Measurements from ENCODE around the gene PRR29. TPM values are rescaled to one million over a fixed set of nuclear protein-coding genes. Genes with fewer than 3 reads are reported as not detected.
A peak's percentile ranks its signal among the peaks of the same experiment; 100 is the strongest.

Gene PRR29
- polyA plus RNA-seq, 3 donors = 0.03 to 2.1 (median 1.4) TPM

- Histone ChIP-seq H3K79me2 (ENCODE audit: insufficient read depth, low read length) (no peaks in the 10 kb centered on the region), H3K9ac (ENCODE audit: insufficient read depth, low read length, poor library complexity, severe bottlenecking) (no peak overlapping the region), H3K4me3 (replicated peaks in 1 of 3; ENCODE audit: low read depth in 2 of 3, low read length in 3 of 3) (no peak overlapping the region), H3K4me1 (ENCODE audit: control insufficient read depth in 1 of 2, insufficient read depth in 2 of 2, low read length in 2 of 2) (no peaks in the 10 kb centered on the region), H2AFZ (ENCODE audit: insufficient read depth, low read depth, low read length, poor library complexity, severe bottlenecking) (no peak overlapping the region), H3K27me3 (ENCODE audit: control insufficient read depth in 2 of 2, insufficient read depth in 2 of 2, low read length in 2 of 2) (no peaks in the 10 kb centered on the region), H3K36me3 (replicated peaks in 1 of 2; ENCODE audit: control insufficient read depth in 1 of 2, insufficient read depth in 2 of 2, low read length in 2 of 2) (peaks cover 41 to 55% of the 10 kb centered on the region in 2 donors), H3K4me2 (replicated peaks; ENCODE audit: extremely low read depth, low read length, poor library complexity, severe bottlenecking) (no peak overlapping the region), H3K27ac (ENCODE audit: low read depth in 1 of 2, low read length in 2 of 2) (no peak overlapping the region), H3K9me3 (replicated peaks in 1 of 2; ENCODE audit: control insufficient read depth in 1 of 2, insufficient read depth in 1 of 2, low read length in 2 of 2) (no peaks in the 10 kb centered on the region), H4K20me1 (ENCODE audit: insufficient read depth, low read length) (no peaks in the 10 kb centered on the region)
- no peak for TF ChIP-seq CTCF (IDR thresholded peaks at IDR 0.05)
- DNase-seq = no peak
- Mint-ChIP-seq H3K27ac (no peak overlapping the region), H3K36me3 (peaks cover 51 to 56% of the 10 kb centered on the region in 2 donors), H3K27me3 (ENCODE audit: low read depth in 3 of 3) (no peaks in the 10 kb centered on the region), H3K4me3 (no peak overlapping the region), H3K9me3 (no peaks in the 10 kb centered on the region), H3K4me1 (no peaks in the 10 kb centered on the region)
- intact Hi-C loops (cut with micrococcal nuclease) = loop anchor here in 1 of 2 donors (10.0 kb wide), 1 partner anchor 237 kb away; no protein-coding TSS in a partner anchor
- WGBS (ENCODE audit: insufficient coverage) = 100% methylated on average over 1 of the region's 5 CpGs
Observed at GRCh38 chr17:64037802-64038201, 39.7 kb downstream of the PRR29 start.

- Mint-ChIP-seq H3K36me3 (peaks cover 57 to 64% of the 10 kb centered on the region in 2 donors), H3K4me1 (no peaks in the 10 kb centered on the region), H3K9me3 (no peaks in the 10 kb centered on the region), H3K27ac (peak overlapping the region in 3 of 7 donors; percentile 5 to 43 (median 32)), H3K27me3 (ENCODE audit: low read depth in 3 of 3) (no peaks in the 10 kb centered on the region), H3K4me3 (no peak overlapping the region)
- Histone ChIP-seq H3K27me3 (ENCODE audit: control insufficient read depth in 2 of 2, insufficient read depth in 2 of 2, low read length in 2 of 2) (no peaks in the 10 kb centered on the region), H4K20me1 (ENCODE audit: insufficient read depth, low read length) (no peaks in the 10 kb centered on the region), H3K79me2 (ENCODE audit: insufficient read depth, low read length) (no peaks in the 10 kb centered on the region), H3K9ac (ENCODE audit: insufficient read depth, low read length, poor library complexity, severe bottlenecking) (no peak overlapping the region), H3K4me3 (replicated peaks in 1 of 3; ENCODE audit: low read depth in 2 of 3, low read length in 3 of 3) (no peak overlapping the region), H3K4me2 (replicated peaks; ENCODE audit: extremely low read depth, low read length, poor library complexity, severe bottlenecking) (no peak overlapping the region), H3K9me3 (replicated peaks in 1 of 2; ENCODE audit: control insufficient read depth in 1 of 2, insufficient read depth in 1 of 2, low read length in 2 of 2) (no peaks in the 10 kb centered on the region), H3K27ac (ENCODE audit: low read depth in 1 of 2, low read length in 2 of 2) (no peak overlapping the region), H3K4me1 (ENCODE audit: control insufficient read depth in 1 of 2, insufficient read depth in 2 of 2, low read length in 2 of 2) (no peaks in the 10 kb centered on the region), H3K36me3 (replicated peaks in 1 of 2; ENCODE audit: control insufficient read depth in 1 of 2, insufficient read depth in 2 of 2, low read length in 2 of 2) (peaks cover 48 to 62% of the 10 kb centered on the region in 2 donors), H2AFZ (ENCODE audit: insufficient read depth, low read depth, low read length, poor library complexity, severe bottlenecking) (no peak overlapping the region)
- intact Hi-C loops (cut with micrococcal nuclease) = loop anchor here in 1 of 2 donors (10.0 kb wide), 1 partner anchor 236 kb away; no protein-coding TSS in a partner anchor
- no peak for DNase-seq
- 96% methylated on average over 10 of the region's 16 CpGs for WGBS (ENCODE audit: insufficient coverage)
- TF ChIP-seq CTCF (IDR thresholded peaks at IDR 0.05) = no peak
Observed at GRCh38 chr17:64038331-64039105, 40.4 kb downstream of the PRR29 start.
